HG02678 (cell line): ENCODE results near the gene ENPP3.

ENCODE experiments used
- ATAC-seq: cut with Tn5 transposase; IDR thresholded peaks from one replicate; pipeline ENCODE4 v1.9.1; 2021; ENCODE audit warnings: mild to moderate bottlenecking, moderate library complexity; ENCODE audit not compliant: unreplicated experiment

ENPP3 gene

DNA sequence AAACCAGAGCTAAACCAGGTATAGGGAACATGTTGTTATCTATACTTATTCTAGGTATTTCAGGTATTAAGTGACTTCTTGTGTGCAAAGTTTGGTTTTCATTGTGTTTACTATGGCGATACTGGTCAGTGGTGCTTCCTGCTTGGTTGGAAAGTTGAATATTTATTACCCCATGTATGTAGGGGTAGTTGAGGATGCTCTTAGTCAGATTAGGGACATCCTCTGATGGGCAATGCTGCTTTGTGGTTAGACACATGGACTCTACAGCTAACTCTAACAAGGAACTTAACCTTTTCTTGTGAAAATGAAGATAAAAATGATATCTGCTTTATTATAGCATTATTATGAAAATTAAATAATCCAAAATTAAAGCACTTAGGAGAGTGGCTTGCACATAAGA is 126.6 kb downstream of the ENPP3 start:
- ATAC-seq = no peak

DNA sequence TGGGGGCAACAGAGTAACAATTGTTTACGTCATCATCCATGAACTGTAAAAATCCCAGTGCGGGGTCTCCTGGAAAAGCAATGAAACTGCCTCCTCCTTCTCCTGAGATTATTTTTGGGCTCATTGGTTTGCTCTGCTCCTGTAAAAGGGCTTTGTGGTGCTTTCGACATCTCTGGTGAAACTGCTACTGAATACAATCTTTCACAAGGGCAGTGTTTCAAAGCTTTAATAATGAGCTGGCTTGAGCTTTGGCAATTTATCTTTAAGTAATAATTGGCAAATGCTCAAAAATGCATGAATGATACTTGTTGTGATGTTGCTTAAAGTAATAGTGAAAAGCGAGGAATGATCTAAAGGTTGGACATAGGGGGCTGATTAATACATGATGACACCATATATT is 127.2 kb downstream of the ENPP3 start:
- ATAC-seq = no peak

DNA sequence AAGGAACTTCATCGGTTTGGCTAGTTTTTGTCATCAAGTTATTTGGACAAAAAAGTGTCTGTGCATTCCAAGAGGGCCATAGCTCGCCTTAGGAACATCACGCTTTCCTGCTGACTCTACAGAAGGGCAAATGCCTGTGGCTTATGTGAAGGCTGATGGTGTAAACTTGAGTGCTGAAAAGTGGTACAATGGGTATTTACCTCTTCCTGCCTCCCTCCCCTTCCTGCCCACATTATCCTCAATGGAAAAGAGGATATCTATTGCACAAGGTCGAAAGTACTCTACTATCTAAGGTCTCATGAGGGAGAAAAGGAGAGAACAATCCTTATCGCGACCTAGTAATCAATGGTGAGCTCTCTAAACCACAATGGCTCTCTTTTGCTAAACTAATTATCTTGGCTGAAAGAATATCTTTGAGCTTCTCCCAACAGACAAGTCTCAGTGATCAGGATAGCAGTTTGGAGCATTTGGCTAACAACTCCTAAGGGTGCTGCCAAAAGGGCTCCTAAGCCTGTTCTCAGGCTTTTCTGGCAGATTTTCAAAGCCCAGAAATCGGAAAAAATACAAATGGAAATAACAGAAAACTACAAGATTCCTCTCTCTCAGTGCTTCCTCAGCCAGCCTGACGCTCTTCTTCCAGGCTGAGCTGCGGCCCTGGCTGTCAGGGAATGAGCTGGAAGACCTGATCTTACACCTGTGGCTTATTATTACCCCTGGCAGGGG is 128.1 kb downstream of the ENPP3 start:
- ATAC-seq = no peak

DNA sequence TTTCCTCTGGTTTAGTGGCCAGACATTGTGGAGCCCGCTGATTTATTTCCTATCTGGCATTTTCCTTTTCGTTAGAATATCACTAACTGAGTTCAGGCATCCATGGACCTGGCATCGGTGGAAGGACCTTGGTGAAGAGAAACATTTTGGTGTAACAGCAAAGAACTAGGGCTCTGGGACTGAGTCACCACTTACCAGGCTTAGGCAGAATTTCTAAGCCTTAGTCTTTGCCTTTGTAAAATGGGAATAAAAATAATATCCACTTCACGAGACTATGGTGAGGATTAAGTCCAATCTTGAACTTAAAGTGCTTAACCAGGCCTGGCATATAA is 128.7 kb downstream of the ENPP3 start:
- no peak for ATAC-seq

DNA sequence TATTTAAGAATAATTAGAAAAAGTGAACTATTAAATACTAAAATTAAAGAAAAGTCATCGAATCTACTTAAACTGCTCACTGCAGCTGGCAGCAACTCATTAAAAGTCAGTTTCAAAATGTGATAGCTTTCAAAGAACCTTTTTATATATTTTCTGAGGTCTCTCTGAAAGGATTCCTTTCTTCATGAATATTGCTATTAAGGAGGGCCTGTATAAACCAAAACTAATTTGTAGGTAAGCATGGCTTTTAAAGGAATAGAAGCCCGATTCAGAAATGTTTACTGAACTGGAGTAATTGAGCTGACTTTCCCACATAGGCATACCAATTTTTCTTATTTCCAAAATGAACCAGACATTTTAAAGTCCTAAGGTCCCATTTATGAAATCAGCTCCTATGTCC is 129.5 kb downstream of the ENPP3 start:
- ATAC-seq = no peak

DNA sequence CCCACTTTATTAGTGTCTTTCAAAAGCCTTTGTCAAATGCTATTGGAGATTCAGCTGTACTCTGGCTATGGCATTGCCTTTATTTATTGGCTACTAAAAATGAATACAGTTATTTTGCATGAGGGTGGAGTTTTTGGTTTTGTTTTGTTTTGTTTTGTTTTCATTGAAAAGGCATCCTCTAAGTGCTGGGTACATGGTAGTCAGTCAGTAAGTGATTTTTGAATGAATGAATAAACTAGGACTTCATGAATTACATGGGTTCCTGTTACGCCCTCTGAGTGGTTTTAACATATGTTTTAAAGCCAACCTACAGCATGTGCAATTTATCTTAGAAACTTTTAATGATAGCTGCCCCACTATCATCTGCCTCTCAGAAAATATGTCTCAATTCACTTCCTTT is 131.9 kb downstream of the ENPP3 start:
- no peak for ATAC-seq

DNA sequence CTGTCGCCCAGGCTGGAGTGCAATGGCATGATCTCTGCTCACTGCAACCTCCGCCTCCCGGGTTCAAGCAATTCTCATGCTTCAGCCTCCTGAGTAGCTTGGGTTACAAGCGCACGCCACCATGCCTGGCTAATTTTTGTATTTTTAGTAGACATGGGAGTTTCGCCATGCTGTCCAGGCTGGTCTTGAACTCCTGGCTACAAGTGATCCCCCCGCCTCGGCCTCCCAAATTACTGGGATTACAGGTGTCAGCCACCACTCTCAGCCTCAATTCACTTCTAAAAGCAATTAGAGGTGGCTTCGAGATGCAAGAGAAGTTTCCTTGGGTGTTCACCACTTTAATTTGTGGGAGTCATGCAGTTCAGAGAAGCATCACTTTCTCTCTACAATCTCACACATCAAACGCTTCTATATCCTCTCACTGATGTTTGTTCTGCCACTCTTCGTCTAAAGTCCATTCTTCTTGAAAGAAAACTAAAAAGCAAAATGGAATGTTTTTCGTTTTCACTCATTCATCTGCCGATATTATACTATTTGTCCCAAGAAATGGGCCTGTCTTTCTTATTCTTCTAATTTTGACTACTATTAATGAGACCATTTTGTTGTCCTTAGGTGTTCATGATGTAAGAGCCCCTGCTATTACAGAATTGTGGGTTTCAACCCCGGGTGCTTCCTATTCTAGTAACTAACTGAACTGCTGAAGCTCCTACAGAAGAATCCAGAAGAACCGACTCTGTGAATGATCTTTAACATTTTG is 132.5 kb downstream of the ENPP3 start:
- ATAC-seq = no peak

DNA sequence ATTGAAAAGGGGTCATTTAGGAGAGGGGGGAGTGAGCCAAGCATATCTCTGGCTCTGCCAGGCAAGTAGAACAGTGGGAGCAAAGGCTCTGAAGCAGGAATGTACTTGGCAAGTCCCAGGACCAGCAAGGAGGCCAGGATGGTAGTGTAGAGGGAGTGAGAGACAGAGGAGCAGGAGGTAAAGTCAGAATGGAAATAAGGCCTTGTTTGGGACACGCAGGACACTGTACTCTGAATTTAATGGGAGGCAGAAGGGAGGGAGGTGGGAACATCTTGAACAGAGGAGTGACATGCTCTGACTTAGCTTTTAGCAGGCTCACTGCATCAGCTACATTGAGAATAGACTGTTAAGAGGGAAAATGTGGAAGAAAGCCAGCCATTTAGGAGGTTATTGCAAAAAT is 133.7 kb downstream of the ENPP3 start:
- ATAC-seq = no peak

DNA sequence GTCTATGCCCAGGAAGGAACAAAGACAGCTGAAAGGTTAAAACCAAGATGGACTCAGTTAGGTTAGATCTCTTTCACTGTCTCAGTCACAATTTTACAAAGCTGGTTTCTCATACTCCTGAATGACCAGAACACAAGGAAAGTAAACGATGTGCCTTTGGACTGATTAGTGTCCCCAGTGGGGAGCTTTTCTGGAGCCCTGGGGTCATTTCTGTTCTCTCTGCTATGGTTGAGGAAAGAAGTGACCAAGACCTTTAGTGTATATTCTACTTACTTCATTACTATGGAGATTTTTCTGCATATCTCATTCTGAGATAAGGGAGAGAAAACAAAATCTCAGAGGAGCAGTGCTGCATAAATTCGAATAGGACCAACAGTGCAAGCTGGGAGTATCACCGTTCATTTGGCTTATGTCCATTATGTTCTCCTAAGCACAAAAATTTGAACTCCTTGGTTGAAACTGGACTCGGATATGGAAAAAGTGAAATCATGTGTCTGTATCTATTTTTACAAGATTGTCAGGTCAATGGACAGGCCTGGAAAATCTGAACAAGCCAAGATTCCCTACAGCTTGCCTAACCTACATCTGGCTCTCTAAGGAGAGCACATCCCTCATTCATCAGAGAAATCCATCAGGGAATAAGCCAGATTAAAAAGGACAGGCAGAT is 136.3 kb downstream of the ENPP3 start:
- no peak for ATAC-seq

DNA sequence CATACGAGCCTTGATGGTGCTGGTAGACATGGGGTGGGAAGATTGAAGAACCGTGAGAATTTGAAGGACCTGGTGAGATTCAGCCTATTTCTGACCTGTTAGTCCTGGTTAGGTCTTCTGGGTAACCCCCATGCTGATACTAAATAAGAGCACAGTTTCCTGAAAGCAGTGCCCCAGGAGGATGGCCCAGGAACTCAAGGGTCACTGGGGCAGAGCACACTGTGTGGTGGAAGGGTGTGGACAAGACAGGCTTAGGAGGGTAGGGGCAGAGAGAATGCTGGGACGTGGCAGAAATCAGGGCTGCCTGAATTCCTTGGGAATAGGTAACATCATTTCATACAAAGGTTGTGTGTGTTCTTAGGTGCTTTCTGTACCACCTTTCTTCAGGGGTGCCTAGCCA is 138.8 kb downstream of the ENPP3 start:
- ATAC-seq = no peak

DNA sequence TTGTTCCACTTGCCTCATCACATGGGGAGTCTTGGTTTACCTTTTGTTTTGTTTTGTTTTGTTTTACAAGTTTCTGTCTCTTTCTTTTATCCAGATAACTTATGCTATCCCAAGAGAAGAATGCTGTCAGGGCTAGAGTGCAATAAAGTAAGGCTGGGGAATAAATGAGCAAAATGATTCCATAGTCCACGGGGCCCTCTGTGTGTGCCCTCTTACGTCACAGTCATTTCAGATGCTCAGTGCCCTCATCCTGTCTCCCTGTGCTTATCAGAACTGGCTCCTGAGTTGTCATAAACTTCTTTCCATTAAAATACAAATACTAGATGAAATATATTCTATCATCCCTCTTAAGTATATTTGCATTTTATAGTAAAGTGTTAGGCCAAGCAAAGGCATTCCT is 139.9 kb downstream of the ENPP3 start:
- no peak for ATAC-seq

DNA sequence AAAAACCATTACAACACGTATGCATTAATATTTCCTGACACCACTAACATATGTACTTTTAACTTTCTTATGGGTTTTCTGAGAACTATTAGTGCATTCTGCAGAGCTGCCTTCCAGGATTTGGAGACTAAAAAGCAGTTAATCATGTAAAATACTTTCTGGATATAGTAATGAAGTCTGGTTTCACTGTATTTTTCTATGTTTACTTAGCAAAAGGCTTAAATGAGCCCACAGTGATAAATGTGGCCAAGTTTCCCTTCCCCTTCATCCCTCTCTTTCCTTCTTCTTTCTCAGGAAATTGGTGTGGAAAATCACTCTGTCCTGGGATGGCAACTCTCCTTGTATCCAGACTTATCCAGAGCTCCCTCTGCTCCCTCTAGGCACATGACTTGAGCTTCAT is 141.1 kb downstream of the ENPP3 start:
- ATAC-seq = no peak

DNA sequence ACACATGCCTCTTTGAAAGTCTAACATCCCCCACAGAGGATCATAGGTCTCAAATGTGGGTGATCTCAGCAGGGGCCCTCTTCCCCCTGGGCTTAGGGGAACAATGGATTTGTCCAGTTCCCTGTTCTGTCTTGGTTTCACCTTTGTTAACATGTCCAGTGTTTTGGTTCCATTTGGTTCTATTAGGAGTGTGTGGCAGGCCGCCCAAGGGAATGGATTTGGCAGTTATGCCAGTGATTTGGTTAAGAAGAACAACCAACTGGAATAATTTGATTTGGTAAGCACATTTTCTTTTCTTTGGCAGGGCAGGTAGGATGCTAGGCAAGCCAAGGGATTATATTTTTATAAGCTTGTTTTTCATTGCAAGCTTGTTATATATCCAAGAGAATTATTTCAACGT is 142.2 kb downstream of the ENPP3 start:
- ATAC-seq = no peak

DNA sequence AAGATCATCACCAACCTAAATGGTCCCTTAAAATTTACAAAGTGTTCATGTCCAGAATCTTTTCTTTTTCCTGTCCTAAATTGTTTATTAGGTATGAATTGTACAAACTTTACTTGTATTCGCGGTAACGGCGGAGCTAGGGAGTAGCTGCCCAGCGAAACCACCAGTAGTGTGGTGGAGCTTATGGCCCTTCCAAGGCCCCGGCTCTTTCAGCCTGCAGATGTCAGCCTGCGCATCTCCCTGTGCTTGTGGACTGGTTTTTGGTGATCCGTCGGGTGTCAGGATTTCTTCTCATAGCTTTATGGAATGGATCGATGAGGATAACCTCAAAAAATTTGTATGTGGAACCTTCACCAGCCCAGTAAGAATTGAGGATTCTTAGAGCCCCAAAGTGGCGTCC is 143.5 kb downstream of the ENPP3 start:
- no peak for ATAC-seq

DNA sequence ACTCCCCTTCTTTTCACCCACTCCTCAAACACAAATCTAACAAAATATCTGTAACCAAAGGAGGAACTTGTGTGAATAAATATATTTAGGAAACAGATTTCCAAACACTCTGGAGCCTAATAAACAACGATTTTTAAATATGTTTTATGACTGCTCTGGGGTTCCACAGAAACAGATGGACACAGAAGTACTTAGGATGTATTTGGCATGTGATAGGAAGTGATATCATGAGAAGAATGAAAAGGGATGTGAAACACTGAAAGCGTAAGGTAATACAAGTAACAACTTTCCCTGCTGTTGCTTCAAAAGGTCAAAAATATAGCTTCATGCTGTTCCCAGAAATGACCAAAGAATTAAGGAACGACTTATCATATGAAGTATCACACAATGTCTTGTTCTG is 144.6 kb downstream of the ENPP3 start:
- ATAC-seq = no peak

DNA sequence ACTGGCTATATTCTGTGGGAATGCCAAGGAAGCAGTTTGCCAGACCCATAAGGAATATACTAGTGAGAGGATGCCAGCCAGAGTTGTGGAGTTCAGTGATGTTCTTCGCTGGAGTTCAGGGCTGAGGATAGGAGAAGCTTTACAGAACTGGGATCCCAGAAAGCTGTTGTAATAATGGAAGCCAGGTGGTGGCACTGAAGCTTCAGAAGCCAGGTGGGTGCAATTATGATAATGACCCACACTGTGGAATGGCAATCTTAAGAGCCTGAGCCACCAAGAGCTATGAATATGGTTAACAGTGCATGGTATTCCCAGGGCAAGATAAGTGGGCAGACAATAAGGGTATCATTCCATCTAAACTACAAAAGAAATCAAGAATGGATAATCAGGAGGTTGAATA is 145.7 kb downstream of the ENPP3 start:
- no peak for ATAC-seq

DNA sequence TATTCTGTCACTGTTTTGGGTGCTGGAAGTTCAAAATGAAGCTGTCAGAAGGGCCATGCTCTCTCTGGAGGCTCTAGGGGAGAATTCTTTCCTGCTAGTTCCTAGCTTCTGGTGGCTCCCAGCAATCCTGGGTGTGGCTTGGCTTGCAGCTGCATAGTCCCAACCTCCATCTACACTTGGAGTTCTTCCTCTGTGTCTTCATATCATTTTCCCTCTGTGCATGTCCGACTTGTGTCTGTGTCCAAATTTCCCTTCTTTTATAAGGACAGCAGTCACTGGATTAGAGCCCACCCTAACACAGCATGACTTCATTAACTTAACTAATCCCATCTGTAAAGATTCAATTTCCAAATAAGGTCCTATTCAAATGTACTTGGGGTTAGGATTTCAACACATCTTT is 147.5 kb downstream of the ENPP3 start:
- ATAC-seq = no peak

DNA sequence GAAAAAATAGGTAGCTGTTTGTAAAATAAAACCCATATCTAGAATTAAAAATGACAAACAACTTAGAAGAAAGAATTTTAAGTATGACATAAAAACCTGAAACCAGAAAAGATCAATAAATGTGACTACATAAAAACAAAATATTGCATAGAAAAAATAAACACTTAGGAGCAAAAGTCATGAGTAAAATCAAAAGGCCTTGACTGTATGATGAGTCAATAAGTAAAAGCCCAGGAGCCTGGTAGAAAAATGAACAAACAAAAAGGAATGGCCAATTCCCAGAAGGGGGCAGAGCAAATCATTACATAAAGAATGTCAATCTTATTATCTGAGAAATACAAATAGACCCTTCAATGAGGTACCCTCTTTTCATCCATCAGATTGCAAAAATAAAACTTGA is 150.0 kb downstream of the ENPP3 start:
- ATAC-seq = no peak

DNA sequence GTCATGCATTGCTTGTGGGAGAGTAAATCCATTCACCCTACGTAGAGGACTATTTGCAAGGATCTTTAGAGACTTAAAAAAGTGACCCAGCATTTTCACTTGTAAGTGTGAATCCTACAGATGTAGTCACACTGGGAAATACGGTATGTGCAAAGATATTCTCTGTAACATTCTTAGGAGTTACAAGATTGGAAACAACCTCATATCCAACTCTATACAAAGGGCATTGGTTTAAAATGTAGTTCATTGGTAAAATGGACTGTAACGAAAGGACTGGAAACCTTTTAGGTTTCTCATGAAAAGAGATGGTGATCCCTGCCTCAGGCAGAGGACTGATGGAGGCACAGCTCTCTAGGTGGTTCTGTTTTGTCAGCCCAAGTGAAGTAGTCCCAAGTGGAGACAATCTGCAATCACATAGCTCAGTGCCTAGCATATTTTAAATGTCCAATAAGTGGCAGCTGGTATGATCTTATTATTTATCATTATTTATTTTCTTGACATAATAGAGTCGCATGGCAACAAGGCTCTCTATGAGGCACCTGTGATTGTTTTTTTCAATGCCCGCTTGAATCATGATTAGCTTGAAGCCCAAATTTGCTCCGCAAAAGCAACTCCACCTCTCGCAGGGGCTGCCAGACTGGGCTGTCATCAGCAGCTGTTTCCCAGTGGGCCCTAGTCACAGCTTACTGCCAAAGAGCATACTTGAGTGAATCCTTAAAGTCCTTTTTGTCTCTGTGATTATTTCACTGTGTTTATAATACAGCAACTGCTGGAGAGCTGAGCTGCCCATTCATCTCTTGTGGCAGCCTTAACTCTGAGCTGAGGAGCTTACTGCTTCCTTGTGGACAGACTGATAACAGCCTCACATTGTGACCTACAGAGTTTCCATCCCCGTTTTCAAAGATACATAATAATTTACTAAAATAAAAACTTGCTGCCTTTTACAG is 150.9 kb downstream of the ENPP3 start:
- ATAC-seq = no peak

DNA sequence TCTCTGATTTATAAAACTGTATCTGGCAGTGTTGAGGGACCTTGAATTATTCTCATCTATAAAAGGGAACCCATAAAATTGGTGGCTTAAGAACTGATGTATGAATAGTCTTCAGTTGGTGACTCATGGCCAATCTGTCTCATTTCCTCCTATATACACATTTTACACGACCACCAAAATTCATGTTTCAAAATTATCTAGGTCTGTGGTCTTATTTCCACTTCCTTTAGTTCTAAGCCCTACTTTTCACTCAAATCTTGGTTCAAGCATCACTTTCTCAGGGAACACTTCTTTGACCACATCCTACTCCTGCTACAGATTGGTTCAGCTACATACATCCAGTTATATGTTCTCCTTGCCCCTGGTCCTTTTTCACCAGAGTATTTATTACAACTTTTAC is 152.1 kb downstream of the ENPP3 start:
- ATAC-seq = no peak

DNA sequence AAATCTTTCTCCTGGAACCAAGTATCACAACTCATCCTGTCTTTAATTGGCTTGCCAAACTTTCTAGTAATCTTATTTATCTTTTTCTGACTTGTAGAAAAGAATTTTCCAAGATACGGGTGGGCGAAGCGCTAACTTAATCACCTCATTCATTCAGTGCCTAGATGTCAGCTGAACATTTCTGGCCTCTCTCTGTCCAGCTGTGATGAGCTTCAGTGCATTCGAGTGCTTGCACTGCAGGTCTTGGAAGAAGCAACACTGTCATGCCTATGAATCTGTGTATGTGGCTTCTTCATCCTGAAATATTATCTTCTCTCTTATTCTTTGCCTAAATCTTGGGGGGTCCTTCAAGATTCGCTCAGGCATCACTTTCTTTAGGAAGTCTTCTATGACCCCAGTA is 154.4 kb downstream of the ENPP3 start:
- no peak for ATAC-seq
